IPS DF 19.7 (cell line): ENCODE results near the gene FHOD3.

Experiments used
- DNase-seq: peaks from one replicate; pipeline ENCODE4 v3.0.0-alpha.2; 2013; ENCODE audit warnings: low read depth, low spot score

Gene FHOD3

DNA sequence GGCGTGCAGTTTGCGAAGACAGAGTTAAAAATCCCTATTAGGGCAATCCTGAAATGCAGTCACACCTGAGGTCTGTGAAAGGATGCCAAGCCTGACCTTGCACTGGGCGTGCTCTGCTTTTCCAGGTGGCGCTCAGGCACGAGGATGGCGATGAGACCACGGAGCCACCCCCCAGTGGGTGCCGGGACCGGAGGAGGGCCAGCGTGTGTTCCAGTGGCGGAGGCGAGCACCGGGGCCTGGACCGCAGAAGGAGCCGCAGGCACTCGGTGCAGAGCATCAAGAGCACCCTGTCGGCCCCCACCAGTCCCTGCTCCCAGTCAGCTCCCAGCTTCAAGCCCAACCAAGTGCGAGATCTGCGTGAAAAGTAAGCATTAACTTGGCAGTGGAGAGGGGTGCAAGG, 327.9 kb downstream of the FHOD3 start:
- DNase-seq = no peak

DNA sequence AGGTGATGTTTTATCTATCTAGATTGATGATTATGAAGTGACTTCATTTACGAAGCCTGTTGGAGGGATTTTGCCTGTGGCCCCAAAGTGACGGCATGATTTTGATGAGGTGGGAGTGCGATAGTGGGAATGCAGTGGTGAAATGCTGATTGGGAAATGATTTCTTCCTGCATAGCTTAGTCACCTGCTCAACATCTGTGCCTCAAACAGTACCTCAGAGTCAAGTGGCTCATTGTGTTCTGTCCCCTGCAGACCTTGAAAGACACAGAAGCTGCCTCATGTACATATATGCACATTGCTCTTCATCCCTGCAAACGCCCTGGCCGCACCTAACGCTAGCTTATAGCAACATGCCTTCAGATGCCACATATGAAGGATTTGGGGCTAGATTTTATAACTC, 330.1 kb downstream of the FHOD3 start:
- no peak for DNase-seq

DNA sequence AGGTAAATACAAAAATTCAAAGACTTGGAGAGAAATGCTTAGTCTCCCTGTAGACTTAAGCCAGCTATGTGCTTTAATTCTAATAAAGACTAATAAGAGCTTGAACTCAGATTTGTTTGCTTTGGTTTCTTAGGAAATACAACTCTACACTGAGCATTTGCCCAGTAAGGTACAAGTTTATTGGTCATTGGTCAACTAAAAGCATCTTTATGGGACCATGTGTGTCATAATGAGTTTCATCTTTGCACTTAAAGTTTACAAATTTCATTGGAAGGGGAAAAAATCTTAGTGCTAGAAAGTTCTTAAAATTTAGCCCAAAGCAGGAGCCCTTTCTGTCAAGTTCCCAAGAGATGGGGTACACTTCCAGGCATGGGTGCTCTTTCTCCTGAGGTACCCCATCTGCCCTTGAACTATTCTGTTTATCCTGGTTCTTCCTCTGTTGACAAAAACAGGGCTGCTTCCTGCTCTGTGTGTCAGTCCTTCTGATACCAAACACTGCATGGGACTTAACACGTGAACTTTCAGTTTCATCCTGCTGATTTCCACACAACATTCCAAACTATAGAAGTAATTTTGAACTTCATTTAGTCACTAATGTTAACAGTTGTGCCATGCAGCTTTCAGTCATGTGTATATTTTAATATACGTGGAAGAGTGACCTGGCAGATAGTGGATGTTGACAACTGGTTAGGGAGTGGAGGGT, 331.1 kb downstream of the FHOD3 start:
- no peak for DNase-seq

DNA sequence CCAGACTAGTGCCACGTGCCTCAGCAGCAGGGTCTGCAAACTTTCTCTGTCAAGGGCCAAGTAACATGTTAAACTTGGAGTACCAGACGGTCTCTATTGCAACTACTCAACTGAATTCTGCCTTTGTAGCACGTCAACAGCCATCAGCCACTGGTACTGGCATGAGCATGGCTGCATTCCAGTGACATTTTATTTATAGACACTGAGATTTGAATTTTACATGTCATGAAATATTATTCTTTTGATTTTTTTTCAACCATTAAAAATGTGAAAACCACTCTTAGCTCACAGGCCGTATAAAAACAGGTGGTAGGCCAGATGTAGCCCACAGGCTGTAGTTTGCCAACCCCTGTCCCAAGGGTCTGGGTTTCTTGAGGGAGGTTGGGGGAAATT, 331.6 kb downstream of the FHOD3 start:
- no peak for DNase-seq

DNA sequence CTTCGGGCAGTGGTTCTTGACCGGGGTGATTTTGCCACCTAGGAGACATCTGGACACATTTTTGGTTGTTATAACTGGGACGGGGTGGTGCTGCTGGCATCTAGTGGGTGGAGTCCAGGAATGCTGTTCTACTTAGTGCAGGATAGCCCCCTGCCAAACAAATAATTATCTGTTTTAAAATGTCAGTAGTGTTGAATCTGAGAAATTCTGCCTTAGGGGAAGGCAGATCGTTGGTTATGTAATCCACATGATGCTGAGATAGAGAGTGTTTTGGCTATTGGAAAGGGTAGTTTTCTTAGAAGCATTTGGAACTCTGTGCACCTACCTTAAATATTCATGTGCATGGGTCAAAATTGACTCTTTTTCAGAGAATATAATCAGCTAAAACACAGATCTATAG, 332.3 kb downstream of the FHOD3 start:
- DNase-seq = no peak

DNA sequence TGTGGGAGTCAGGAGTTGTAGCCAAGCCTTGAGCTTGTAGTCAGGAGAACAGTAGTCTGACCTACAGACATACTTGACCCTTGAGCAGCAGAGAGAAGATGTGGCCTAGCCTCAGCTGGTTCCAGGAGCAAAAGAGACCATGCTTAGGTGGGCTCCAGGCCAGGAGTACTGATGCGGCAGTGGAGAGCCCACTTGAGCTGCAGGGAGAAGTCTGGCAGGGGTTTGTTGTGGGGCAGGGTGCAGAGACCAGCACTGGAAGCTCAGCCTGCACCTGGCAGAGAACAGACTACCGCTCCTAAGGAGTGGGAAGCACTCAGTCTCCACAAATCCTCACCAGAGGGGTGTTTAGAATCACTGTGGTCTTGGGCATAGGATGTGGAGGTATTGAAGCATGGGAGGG, 333.4 kb downstream of the FHOD3 start:
- no peak for DNase-seq

DNA sequence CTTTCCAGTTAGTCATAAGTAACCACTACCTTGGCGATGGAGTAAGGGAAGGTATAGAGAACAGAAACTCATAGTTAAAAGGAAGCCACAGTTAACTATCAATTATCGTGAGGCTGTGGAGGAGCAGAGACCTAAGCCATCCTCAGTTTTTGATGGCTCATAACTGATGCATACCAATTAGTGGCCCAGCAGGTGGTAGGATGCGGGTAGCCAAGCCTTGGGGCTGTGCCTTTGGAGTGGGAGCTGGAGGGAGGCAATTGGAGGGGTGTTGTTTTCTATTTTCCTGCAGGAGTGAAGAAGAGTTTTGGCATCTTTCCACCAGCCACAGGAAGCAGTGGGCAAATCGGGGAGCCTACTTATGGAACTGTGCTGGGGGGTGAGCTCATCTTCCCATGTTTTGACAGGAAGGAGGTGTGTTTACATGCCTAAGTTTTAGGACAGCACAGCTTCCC, 336.5 kb downstream of the FHOD3 start:
- no peak for DNase-seq

DNA sequence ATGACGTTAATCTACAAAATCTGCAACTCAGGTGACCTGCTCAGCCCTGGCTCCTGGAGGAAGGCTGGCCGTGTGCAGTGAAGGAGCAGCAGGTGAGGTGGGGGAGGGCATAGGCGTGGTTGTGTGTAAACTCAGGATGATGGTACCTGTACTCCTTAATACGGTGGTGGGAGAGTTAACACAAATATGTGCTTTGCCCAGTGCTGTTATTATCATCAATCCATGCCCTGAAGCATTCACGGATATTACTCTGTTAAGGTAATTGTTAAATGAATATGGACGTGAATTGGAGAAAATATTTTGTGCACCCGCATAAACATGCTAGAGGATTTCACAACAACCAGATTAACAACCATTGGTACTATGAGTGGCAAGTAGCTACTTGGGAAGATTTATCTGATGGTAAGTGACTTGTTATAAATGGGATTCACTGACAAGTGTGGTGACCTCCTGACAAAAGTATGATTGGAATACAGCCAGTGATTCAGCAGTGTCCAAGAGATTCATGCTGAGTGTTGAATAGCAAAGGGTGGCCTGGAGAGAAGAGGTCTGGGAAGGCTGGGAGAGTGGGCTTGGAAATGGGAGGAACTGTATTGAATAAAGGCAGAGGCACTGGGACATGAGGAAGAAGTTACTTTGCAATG, 337.2 kb downstream of the FHOD3 start:
- no peak for DNase-seq

DNA sequence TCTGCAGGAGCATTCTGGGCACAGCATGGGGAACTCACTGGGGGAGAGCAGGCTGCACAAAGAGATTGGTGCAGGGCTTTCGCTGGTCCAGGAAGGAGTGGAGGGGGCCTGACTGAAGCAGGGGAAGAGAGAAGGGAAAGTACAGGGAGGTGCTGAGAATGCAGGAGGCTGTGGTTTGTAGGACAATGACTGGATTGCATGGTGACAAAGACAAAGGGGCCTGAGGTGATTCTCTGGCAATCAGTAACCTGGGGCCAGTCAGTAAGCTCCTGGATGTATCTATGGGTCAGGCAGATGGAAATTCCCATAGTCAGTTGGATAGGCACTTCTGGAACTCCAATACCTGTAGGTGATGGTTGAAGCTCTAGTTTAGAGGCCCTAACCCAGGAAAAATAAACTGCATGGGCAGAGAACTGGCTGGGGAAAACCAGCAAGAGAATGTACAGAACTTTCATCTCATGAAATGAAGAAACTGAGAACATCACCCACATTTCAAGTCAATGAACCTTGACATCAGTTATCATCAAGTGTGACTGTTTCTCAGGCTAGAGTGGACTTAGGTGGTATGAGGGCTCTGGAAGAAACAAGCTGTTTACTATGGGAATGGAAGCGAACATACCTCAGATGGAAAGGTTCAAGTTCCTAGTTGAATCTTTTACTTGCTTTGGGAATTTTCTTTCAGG, 338.0 kb downstream of the FHOD3 start:
- DNase-seq = no peak

DNA sequence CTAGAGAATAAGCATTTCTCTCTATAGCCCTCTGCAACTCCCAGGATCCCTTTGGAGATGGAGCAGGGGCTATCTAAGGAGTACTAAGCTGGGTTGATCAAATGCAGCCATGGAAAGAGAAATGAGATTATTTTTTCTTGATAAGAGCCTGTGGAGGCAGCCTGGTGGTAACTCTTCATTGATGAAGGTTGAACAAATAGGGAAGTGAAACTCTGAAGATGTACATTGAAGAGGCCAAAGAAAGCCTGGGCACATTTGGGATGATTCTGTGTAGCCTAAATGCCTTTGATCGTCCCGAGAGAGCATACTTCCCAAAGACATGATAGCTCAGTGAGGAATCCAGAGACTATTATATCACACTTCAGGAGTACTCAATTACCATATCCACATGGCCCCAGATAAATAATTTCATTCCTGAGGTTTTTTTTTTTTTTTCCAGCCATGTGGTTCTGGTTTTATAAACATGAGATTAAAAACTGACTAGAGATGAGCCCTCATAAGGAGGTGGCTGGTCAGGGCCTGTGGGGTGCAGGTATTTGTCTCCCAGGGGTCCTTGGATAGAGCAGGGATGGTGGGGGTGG, 338.8 kb downstream of the FHOD3 start:
- no peak for DNase-seq

DNA sequence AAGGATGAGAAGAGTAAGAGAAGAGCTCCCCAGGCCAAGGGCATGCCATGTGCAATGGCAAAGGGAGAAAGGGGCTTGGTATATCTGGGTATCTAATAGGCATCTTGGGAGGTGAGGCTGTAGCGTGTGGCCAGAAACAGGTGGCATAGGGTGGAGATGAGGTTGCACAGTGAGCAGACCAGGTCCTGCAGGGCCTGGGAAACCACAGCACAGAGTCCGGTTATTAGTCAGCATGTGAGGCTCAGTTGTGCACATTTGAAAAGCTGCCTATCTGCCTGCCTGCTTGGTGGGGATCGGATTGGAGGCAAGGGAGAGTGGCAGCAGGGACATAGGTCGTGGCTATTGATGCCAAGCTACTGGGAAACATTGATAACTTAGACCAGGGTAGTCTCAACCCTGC, 340.7 kb downstream of the FHOD3 start:
- no peak for DNase-seq

DNA sequence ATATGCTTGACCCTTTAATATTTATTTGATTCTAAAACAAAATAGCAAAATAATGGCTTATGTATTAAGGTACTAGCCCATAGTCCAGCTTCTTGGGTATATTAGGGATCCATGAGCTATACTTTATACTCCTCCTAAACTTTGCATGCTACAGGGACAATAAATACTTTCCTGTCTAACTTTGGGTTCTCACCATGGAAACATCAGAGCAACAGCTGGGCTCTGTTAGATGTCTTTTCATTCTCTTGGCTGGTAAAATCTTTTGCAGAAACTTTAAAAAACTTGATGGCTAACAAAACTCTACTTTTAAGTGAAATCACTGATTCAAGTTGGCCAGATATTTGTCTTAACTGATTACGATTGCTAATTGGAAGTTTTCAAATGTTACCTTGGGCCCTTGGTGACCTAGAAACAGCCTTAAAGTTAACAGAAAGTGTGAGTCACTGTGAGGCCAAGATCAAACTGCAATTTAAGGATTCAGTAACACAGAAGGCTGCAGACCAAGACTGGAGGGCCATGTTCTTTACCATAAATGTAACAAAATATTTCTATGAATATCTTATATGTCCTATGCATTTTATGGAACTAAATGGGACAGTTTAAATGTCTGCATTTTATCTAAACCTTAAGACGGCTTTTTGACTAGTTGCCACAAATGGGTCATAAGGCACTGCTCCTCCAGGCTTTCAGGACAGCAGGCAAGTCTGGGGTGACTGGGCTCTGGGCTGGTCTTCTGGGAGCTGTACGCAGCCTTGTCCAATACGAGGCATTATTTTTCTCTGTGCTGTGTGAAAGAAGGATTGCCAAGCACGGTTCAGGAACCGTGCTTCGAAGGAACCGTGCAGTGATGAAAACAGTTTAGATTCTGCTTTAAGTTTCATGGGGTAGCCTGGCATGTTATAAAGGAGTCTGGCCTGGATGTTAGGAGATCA, 342.8 kb downstream of the FHOD3 start:
- no peak for DNase-seq

DNA sequence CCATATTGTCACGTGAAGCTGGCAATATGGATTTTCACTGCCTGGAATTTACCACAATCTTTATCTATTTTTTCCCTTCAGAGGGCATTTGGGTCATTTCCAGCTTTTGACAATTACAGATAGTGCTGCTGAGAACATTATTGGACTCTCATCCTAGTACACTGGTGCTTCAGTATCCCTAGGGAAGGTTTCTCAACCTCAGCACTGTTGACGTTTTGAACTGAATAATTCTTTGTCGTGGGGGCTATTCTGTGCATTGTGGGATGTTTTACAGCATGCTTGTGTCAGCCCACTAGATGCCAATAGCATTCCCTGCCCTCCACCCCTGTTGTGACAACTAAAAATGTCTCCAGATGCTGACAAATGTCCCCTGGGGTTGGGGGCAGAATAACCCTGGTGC, 345.5 kb downstream of the FHOD3 start:
- DNase-seq = no peak

DNA sequence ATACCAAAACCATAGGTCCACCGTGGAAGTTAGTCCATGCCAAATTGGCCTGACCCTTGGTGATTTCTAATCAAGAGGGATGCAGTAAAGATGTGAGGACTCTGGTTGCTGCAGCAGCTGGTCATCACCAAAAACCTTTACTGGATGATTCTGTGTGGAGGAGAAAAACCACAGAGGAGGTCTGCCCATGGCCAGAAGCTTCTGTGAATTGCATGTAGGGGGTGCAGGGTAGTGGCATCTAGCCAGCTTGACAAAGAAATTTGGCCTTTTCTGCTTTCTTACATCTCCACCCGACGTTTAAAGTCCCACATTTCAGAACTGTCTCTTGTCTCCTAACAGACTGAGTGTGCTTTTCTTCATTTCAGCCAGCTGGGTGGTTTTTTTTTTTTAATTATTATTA, 351.3 kb downstream of the FHOD3 start:
- DNase-seq = no peak

DNA sequence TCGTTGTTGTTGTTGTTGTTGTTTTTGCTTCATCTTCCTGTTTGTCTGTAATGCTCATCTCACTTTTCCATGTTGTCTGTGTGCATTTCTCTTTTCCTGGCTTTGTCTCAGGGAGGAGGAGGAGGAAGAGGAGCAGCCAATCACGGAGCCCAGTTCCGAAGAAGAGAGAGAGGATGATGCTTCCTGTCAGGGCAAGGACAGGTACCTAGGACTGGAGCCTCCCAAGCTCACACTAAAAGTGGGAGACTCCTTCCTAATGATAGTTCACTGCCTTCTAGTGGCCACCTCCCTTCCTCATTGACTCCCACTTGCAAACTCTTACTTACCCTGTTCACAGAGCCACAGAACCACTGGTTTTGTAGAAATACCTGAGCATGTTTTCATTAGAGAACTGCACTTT, 351.7 kb downstream of the FHOD3 start:
- no peak for DNase-seq

DNA sequence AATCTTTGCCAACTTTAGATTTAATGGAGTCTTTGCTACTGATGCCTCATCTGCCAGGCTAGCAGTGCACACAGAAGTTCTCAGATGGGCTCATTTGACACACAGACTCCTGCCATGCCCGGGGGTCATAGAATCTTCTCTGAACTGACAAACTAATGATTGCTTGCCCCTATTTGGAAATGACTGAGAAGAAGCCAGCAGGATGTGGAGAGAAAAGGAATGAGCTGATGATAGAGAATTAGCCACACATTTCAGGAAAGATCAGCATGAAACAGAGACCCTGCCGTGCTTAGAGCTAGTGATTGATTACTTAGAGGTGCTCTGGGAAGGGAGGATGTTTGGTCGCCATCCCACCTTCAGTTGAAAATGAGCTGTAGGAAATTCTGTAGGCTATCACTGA, 352.8 kb downstream of the FHOD3 start:
- DNase-seq = no peak

DNA sequence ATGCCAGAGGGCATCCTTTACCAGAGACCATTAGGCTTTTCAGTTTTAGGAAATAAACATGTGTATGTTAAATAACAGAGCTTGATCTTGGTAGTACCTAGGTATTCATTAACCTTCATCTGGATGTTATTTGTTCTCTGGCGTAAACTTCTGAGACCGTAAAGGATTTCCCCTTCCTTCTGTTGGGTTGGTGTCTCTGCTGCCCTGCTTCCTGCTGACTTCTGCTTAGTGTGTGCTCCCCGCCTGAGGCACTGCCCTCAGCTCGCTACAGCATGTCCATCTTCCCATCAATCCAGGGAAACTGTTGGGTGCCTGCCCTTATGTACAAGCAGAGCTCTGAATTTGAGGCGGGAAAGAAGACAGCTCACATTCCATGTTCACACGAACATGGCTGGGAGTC, 353.4 kb downstream of the FHOD3 start:
- DNase-seq = no peak

DNA sequence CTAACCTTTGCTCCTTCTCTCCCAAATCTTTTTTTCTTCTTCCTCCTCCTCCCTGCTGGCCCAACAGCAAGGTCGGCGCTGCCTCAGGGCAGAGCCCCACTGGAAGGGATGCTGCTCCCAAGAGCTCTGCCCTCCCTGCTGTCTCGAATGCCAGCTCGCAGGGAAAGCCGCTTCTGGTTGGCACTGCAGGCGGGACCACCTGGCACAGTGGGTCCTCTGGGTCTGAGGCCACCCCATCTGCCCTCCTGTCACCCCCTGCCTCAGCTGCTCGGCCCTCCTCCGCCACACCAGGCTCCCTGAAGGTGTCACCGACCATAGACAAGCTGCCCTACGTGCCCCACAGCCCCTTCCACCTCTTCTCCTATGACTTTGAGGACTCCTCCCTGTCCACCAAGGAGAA, 355.0 kb downstream of the FHOD3 start:
- no peak for DNase-seq

DNA sequence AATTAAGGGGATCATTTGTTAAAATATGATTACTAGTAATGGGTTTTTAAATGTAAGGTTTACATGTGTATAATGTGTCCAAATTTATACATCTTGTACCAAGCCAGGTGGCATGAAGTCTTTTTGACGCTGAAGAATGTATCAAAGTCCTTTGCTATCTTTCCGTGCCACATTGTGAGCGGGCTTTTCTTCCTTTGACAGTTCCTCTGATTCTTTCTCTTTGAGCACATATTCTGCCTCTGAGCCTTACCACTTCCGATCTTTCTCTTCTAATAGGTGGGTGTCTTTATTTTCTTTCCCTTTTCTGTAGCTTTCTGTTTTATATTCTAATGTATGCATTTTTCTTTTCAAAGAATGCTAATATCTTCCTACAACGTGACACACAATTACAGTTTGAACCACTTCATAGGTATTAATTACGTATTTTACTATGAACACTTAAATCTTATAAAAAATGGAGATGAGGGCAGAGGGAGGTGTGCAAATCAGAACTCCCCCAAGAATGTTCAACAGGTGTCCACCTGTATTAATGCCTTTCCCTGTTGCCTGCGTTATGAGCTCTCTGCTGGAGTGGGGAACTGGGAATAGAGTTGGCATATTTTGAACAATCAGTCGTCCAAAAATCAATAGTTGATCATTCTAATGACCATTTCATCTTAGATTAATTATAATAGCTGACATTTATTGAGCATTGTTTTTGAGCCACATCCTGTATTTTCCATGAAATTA, 355.8 kb downstream of the FHOD3 start:
- DNase-seq = no peak

DNA sequence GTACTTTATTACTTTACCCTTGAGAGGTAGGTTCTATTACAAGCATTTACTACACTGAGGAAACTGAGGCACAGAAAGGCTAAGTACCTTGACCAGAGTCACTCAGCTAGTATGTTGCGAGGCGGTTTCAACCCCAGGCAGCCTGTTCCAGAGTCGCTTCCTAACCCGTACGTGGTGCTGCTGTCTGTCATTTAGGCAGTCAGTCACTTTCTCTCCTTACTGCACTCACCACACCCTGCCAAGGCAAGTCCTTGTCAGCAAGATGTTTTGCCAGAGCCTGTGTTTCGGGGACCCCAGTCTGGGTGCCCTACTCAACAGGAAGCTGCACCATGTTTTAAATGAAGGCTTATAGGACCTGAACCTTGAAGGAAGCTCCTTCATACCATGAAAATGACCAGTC, 356.4 kb downstream of the FHOD3 start:
- no peak for DNase-seq

DNA sequence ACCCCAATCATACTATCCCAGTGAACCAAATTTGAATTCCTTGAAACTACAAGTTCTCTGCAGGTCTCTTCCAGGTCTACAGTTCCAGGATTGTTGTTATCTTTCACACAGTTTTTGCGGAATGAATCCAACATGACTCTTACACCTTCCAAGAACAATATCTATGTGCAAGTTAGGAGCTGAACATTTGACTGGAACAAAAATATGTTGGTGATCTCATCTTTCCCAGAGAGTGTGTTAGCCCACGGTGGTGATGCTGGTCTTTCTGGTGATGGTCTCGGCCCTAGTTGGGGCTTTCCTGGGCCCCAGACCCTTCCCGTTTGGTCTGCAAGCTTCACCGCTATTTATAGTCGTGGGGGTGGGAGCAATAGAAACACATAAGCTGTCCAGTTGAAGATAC, 357.6 kb downstream of the FHOD3 start:
- no peak for DNase-seq
